WTC11 (cell line): Measurements from ENCODE around the gene CCL8. TPM values are rescaled to one million over a fixed set of nuclear protein-coding genes. Genes with fewer than 3 reads are reported as not detected.

Source experiments
- ATAC-seq: fragments of 200-7000 bp; cut with Tn5 transposase; 2 replicates; pipeline ENCODE4 v1.10.0; 2021; ENCODE audit warnings: mild to moderate bottlenecking, moderate library complexity
- CTCF ChIA-PET: fragments of 300-600 bp; sonication (Branson Sonifier 250); formaldehyde crosslinking; loops from one replicate; lab custom pipeline; 2021; ENCODE audit warnings: antibody characterized with exemption; lab: Charles Lee
- POLR2A ChIA-PET: fragments of 350-600 bp; sonication (Branson Sonifier 250); formaldehyde crosslinking; loops from one replicate; lab custom pipeline; 2021; ENCODE audit warnings: antibody characterized with exemption; lab: Charles Lee
- DNase-seq: peaks from one replicate; pipeline ENCODE4 v3.0.0; 2021; ENCODE audit warnings: low spot score
- H3K27ac Mint-ChIP-seq: 2 replicates; pipeline ENCODE4 v1.8.0; 2021; ENCODE audit warnings: mixed read lengths
- H3K27me3 Mint-ChIP-seq: 2 replicates; pipeline ENCODE4 v1.8.0; 2021; ENCODE audit warnings: low read depth, mild to moderate bottlenecking, moderate library complexity, mixed read lengths
- H3K36me3 Mint-ChIP-seq: 2 replicates; pipeline ENCODE4 v1.8.0; 2021; ENCODE audit warnings: mixed read lengths
- H3K4me1 Mint-ChIP-seq: 2 replicates; pipeline ENCODE4 v1.8.0; 2022; ENCODE audit warnings: mixed read lengths
- H3K4me3 Mint-ChIP-seq: 2 replicates; pipeline ENCODE4 v1.8.0; 2021; ENCODE audit warnings: mild to moderate bottlenecking, moderate library complexity, mixed read lengths
- H3K9me3 Mint-ChIP-seq: 2 replicates; pipeline ENCODE4 v1.8.0; 2021; ENCODE audit warnings: mixed read lengths
- ARID4B ChIP-seq: sonication (generic); formaldehyde crosslinking; IDR thresholded peaks from 2 replicates; pipeline ENCODE4 v1.8.0; 2023; ENCODE audit warnings: missing genetic modification reagents, mild to moderate bottlenecking, borderline replicate concordance
- ATF1 ChIP-seq: sonication (generic); formaldehyde crosslinking; IDR thresholded peaks from 2 replicates; pipeline ENCODE4 v1.8.1; 2023; ENCODE audit warnings: mild to moderate bottlenecking, moderate library complexity, missing genetic modification reagents
- FOXJ3 ChIP-seq: sonication (generic); formaldehyde crosslinking; IDR thresholded peaks from 2 replicates; pipeline ENCODE4 v1.9.0; 2021; ENCODE audit warnings: missing genetic modification reagents, mild to moderate bottlenecking, borderline replicate concordance
- GRHL2 ChIP-seq: fragments of 250-450 bp; sonication (Bioruptor Pico); IDR thresholded peaks from 2 replicates; pipeline ENCODE4 v1.8.0; 2022; ENCODE audit warnings: mild to moderate bottlenecking, moderate library complexity; ENCODE audit not compliant: insufficient replicate concordance, severe bottlenecking
- HMGXB4 ChIP-seq: sonication (generic); formaldehyde crosslinking; IDR thresholded peaks from 2 replicates; pipeline ENCODE4 v1.8.1; 2023; ENCODE audit warnings: mild to moderate bottlenecking, moderate library complexity, missing genetic modification reagents
- IRF1 ChIP-seq: sonication (generic); formaldehyde crosslinking; IDR thresholded peaks from 2 replicates; pipeline ENCODE4 v1.8.0; 2023; ENCODE audit warnings: missing genetic modification reagents
- JAZF1 ChIP-seq: fragments of 250-450 bp; sonication (Bioruptor Pico); IDR thresholded peaks from 2 replicates; pipeline ENCODE4 v1.9.0; 2021; ENCODE audit warnings: moderate library complexity, mild to moderate bottlenecking, inconsistent platforms
- KAT7 ChIP-seq: sonication (generic); formaldehyde crosslinking; IDR thresholded peaks from 2 replicates; pipeline ENCODE4 v1.8.1; 2023; ENCODE audit warnings: missing genetic modification reagents, mild to moderate bottlenecking, borderline replicate concordance
- NFATC4 ChIP-seq: fragments of 250-450 bp; sonication (Bioruptor Pico); IDR thresholded peaks from 2 replicates; pipeline ENCODE4 v1.9.0; 2021; ENCODE audit warnings: mild to moderate bottlenecking
- ZBTB43 ChIP-seq: sonication (generic); formaldehyde crosslinking; IDR thresholded peaks from 2 replicates; pipeline ENCODE4 v1.8.1; 2023; ENCODE audit warnings: mild to moderate bottlenecking, missing genetic modification reagents
- ZNF281 ChIP-seq: sonication (generic); formaldehyde crosslinking; IDR thresholded peaks from 2 replicates; pipeline ENCODE4 v1.8.0; 2023; ENCODE audit warnings: mild to moderate bottlenecking, missing genetic modification reagents
- ZNF512 ChIP-seq: sonication (generic); formaldehyde crosslinking; IDR thresholded peaks from 2 replicates; pipeline ENCODE4 v1.8.1; 2022; ENCODE audit warnings: missing genetic modification reagents, borderline replicate concordance
- ZNF532 ChIP-seq: fragments of 250-450 bp; sonication (Bioruptor Pico); IDR thresholded peaks from 2 replicates; pipeline ENCODE4 v1.9.0; 2021; ENCODE audit warnings: mild to moderate bottlenecking, borderline replicate concordance
- total RNA-seq: library from RNA; stranded (reverse); gene quantifications from 3 replicates; pipeline ENCODE4 v1.2.3, GENCODE V29; 2021

Gene CCL8
- total RNA-seq, 1 experiment from 2014 or later, result not detected

- ChIA-PET POLR2A (no interaction called here), CTCF (interaction anchor here (0.8 to 2.4 kb wide), 5 partner anchors 19 to 197 kb away, joined by 3 to 7 read pairs (median 3); no protein-coding TSS in a partner anchor)
- Mint-ChIP-seq H3K27me3 (0 out of 2 replicates have a peak, but pooled peaks cover 4% of the 10 kb centered on the region), H3K9me3 (no peaks in the 10 kb centered on the region), H3K4me1 (peaks cover 16% of the 10 kb centered on the region), H3K27ac (no peak overlapping the region), H3K4me3 (no peak overlapping the region), H3K36me3 (no peaks in the 10 kb centered on the region)
- DNase-seq (no peak), ATAC-seq (no peak)
- TF ChIP-seq IRF1 (CRISPR knock-in tag), result no peak
- no peak for TF ChIP-seq ZNF532 (CRISPR knock-in tag)
- TF ChIP-seq ZNF281 (CRISPR knock-in tag), result no peak
- TF ChIP-seq HMGXB4 (CRISPR knock-in tag), result no peak
- no peak for TF ChIP-seq FOXJ3 (CRISPR knock-in tag)
- TF ChIP-seq NFATC4, result no peak
- no peak for TF ChIP-seq GRHL2 (CRISPR knock-in tag)
These were observed 49.1 kb downstream of the CCL8 start for GRCh38 chr17:34368196-34368945.

- Mint-ChIP-seq H3K9me3 (no peaks in the 10 kb centered on the region), H3K36me3 (no peaks in the 10 kb centered on the region), H3K27ac (no peak overlapping the region), H3K27me3 (0 out of 2 replicates have a peak, but pooled peaks cover 2% of the 10 kb centered on the region), H3K4me3 (no peak overlapping the region), H3K4me1 (peaks cover 16% of the 10 kb centered on the region)
- no peak for ATAC-seq
- POLR2A ChIA-PET, result no interaction called here
- no peak for DNase-seq
- CTCF ChIA-PET, result interaction anchor here (1.0 to 2.4 kb wide), 4 partner anchors 8 to 198 kb away, joined by 3 to 8 read pairs (median 5); no protein-coding TSS in a partner anchor
- TF ChIP-seq ARID4B (CRISPR knock-in tag) (no peak), KAT7 (no peak), ZBTB43 (CRISPR knock-in tag) (no peak), ZNF512 (CRISPR knock-in tag) (no peak), ATF1 (CRISPR knock-in tag) (no peak), JAZF1 (CRISPR knock-in tag) (no peak)
These were observed 49.8 kb downstream of the CCL8 start for GRCh38 chr17:34368946-34369500.
